GM12865 (cell line): ENCODE data around the gene XPO1.
"Not testable (repeated sequence)": the region's sequence is repeated elsewhere in the genome, so short reads cannot be mapped to it uniquely, and the experiment has no call there.

Experiments used
- DNase-seq: peaks from one replicate; pipeline ENCODE4 v3.0.0; 2010; ENCODE audit warnings: low read depth
- H3K4me3 ChIP-seq: 2 replicates; pipeline ENCODE4 v1.5.1; 2011; ENCODE audit warnings: mild to moderate bottlenecking, low read depth, low read length, control low read depth
- CTCF ChIP-seq: IDR thresholded peaks from 2 replicates; pipeline ENCODE4 v1.5.1; 2011; ENCODE audit warnings: low read length, control low read depth, low read depth, inconsistent platforms; ENCODE audit not compliant: insufficient read depth; ENCODE audit errors: missing control alignments

Gene XPO1

GRCh38 chr2:61465045-61465444, 73.1 kb downstream of the XPO1 start:
- TF ChIP-seq CTCF = no peak
- peak overlapping the region; percentile 29; the same call in 1 of the 2 replicates for H3K4me3 ChIP-seq
- DNase-seq = no peak

- no peak for DNase-seq
- peak overlapping the region; percentile 34 for H3K4me3 ChIP-seq
- no peak for TF ChIP-seq CTCF
Observed at GRCh38 chr2:61463769-61464475, 74.2 kb downstream of the XPO1 start.

- DNase-seq = no peak
- no peak overlapping the region for H3K4me3 ChIP-seq
- TF ChIP-seq CTCF = no peak
Observed at GRCh38 chr2:61461404-61461803, 76.8 kb downstream of the XPO1 start.

GRCh38 chr2:61460163-61460562, 78.0 kb downstream of the XPO1 start:
- no peak for DNase-seq
- no peak overlapping the region for H3K4me3 ChIP-seq
- no peak for TF ChIP-seq CTCF

- no peak for TF ChIP-seq CTCF
- DNase-seq = no peak
- no peak overlapping the region for H3K4me3 ChIP-seq
Observed at GRCh38 chr2:61456746-61457420, 81.3 kb downstream of the XPO1 start.

- H3K4me3 ChIP-seq = no peak overlapping the region
- DNase-seq = no peak
- TF ChIP-seq CTCF = no peak
Observed at GRCh38 chr2:61456070-61456745, 81.9 kb downstream of the XPO1 start.

- not testable (repeated sequence) for H3K4me3 ChIP-seq, DNase-seq
Observed at GRCh38 chr2:61454972-61455371, 83.2 kb downstream of the XPO1 start.
